GM21737 (cell line): Measurements from ENCODE around the gene DENND5B.
"Not testable (repeated sequence)": the region's sequence is repeated elsewhere in the genome, so short reads cannot be mapped to it uniquely, and the experiment has no call there.

Experiments used
- ATAC-seq: cut with Tn5 transposase; IDR thresholded peaks from one replicate; pipeline ENCODE4 v1.9.1; 2021; ENCODE audit warnings: mild to moderate bottlenecking, moderate library complexity; ENCODE audit not compliant: unreplicated experiment

DENND5B gene

GRCh38 chr12:31590642-31591379, at the start of gene DENND5B:
Gene DENND5B, minus strand, starts transcription at chr12:31591136. Its CDS starts 304 bp downstream, at chr12:31590832.
- peak; percentile 55 for ATAC-seq

DNA sequence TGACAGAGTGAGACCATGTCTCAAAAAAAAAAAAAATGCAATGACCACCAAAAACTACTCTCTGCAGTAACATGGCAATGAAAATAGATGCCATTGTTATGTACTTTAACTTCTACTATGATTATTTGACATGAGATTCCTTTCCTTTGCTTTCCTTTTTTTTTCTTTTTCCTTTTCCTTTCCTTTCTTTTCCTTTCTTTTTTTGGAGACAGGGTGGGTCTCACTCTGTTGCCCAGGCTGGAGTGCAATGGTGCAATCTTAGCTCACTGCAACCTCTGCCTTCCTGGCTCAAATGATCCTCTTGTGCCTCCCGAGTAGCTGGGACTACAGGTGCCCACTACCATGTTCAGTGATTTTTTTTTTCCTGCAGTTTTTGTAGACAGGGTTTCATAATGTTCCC, 43.7 kb upstream of the DENND5B start:
- ATAC-seq = no peak

DNA sequence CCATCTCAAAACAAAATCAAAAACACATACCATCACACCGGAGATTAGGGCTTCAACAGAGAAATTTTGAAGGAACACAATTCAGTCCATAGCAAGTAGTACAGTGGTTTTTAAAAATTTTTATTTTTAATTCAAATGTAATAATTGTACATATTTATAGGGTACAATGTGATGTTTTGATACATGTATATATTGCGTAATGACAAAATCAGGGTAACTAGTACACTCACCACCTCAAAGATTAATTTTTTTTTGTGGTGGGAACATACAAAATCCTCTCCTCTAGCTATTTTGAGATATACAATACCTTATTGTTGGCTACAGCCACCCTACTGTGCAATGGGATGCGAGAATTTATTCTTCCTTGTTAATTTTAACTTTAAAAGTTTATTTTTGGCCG, 42.5 kb upstream of the DENND5B start:
- ATAC-seq = no peak

GRCh38 chr12:31631809-31632208, 40.9 kb upstream of the DENND5B start:
- ATAC-seq = no peak

- ATAC-seq = no peak
Measured at GRCh38 chr12:31631023-31631724, 40.2 kb upstream of the DENND5B start.

- ATAC-seq = no peak
Measured at GRCh38 chr12:31629756-31630732, 39.1 kb upstream of the DENND5B start.

DNA sequence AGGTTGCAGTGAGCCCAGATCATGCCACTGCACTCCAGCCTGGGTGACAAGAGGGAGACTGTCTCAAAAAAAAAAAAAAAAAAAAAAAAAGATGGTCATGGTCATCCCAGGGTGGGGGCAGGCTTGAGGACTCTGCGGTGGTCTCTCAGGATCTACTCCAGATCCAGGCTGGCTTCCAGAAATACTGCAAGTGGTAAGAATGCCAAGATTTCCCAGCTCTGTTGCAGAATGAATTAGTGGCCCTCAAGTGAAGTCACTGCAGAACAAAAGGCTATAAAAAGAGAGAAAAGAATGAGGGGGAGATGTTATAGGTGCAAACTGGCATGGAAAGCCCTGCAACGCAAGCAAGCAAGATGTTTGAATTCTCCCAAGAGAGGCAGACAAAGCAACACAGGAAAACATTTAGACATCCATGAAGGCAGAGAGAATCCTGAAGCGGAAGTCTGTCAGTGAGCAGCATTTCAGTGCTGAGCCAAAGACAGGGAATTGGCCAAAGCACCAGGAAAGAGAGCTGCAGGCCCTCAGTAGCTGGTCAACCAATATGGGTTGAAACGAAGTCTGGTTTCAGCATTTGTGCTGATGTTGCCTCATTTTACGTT, 36.6 kb upstream of the DENND5B start:
- no peak for ATAC-seq

GRCh38 chr12:31626270-31626995, 35.5 kb upstream of the DENND5B start:
- ATAC-seq = no peak

- ATAC-seq = no peak
Measured at GRCh38 chr12:31622038-31622437, 31.1 kb upstream of the DENND5B start.

GRCh38 chr12:31620311-31620710, 29.4 kb upstream of the DENND5B start:
- no peak for ATAC-seq

- no peak for ATAC-seq
Measured at GRCh38 chr12:31618228-31619025, 27.5 kb upstream of the DENND5B start.

GRCh38 chr12:31612819-31613218, 21.9 kb upstream of the DENND5B start:
- no peak for ATAC-seq

DNA sequence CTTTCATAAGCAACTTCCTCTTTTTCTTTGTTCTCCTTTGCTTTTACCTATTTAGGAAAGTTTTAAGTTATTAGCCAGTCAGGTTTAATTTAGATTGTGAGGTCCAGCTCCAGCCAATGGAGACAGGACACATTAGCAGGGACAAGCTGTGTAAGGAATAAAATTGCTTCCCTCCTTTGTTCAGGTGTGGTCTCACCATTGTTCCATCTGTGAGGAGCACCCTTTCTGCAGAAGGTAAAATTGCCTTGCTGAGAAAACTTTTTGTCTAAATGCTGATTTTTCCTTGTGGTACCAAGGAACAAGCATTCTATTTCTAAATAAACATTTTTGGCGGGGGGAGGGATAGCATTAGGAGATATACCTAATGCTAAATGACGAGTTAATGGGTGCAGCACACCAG, 17.4 kb upstream of the DENND5B start:
- not testable (repeated sequence) for ATAC-seq

- ATAC-seq = no peak
Measured at GRCh38 chr12:31605531-31605930, 14.6 kb upstream of the DENND5B start.

DNA sequence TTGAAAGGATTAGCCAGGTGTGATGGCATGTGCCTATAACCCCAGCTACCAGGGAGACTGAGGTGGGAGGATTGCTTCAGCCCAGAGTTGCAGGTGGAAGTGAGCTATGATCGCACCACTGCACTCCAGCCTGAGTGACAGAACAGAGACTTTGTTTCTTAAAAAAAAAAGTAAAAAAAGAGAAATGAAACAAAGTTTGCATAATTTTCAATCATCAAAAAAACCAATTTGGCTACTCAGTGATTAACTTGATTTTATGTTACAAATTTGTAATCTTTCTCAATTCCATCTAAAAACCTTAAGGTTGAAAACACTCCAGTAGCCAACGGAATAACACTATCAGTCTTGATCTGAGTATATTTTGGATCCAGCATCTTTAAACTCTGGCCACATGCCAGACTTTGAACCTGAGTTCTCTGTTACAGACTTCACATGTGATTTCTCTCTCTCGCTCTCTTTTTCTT, 12.6 kb upstream of the DENND5B start:
- peak; percentile 95 for ATAC-seq

- ATAC-seq = no peak
Measured at GRCh38 chr12:31600750-31601149, 9.8 kb upstream of the DENND5B start.

GRCh38 chr12:31600252-31600651, 9.3 kb upstream of the DENND5B start:
- no peak for ATAC-seq

DNA sequence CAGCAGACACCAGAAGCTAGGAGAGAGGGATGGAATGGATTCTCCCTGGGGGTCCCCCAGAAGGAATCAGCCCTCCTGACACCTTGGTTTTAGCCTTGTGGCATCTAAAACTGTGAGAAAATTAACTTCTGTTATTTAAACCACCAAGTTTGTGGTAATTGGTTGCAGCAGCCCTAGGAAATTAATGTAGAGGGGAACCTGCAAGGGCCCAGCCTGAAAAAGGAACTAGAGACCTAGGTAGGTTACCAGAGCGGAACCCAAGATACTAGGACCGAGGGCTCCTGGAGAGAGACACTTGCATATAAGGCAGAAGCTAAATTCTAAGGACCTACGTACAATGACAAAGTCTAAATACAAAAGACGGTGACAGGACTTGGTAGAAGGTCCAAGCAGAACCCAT, 8.1 kb upstream of the DENND5B start:
- peak; percentile 53 for ATAC-seq

DNA sequence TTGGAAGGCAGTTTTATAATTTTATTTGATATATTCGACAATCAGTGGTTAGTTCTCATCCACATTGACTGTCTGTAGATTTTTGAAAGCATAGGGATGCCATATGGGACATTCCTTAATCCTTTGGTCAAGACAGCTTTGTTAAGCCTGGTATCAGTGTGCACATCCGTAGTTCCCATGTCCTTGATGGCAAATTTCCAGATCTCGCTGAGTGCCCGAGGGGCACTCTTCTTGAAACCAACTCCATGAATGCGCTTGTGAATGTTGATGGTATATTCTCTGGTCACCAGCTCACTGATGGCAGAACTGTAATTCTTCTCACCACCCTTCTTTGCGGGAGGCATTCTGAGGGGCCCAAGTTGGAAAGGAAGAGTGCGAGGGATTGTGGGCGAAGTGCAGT, 6.1 kb upstream of the DENND5B start:
- ATAC-seq = no peak
